Skeletal muscle satellite cell (primary cell): ENCODE data around the gene SPDYC.
A peak's percentile ranks its signal among the peaks of the same experiment; 100 is the strongest.
"Not testable (repeated sequence)": the region's sequence is repeated elsewhere in the genome, so short reads cannot be mapped to it uniquely, and the experiment has no call there.

Experiments
- H3K27me3 ChIP-seq: 2 replicates; pipeline ENCODE4 v1.7.0; 2013; ENCODE audit warnings: low read length; ENCODE audit not compliant: control insufficient read depth, insufficient read depth
- H3K36me3 ChIP-seq: 2 replicates; pipeline ENCODE4 v1.7.0; 2013; ENCODE audit warnings: mild to moderate bottlenecking, control low read depth, low read length; ENCODE audit not compliant: insufficient read depth
- H3K4me1 ChIP-seq: 2 replicates; pipeline ENCODE4 v1.7.0; 2013; ENCODE audit warnings: low read length; ENCODE audit not compliant: control insufficient read depth, insufficient read depth
- H3K4me2 ChIP-seq: 2 replicates; pipeline ENCODE4 v1.7.0; 2013; ENCODE audit warnings: mild to moderate bottlenecking, low read length
- H3K4me3 ChIP-seq: 2 replicates; pipeline ENCODE4 v1.7.0; 2013; ENCODE audit warnings: low read length
- H3K9ac ChIP-seq: 2 replicates; pipeline ENCODE4 v1.7.0; 2013; ENCODE audit warnings: mild to moderate bottlenecking, low read depth, low read length, moderate library complexity
- H3K9me3 ChIP-seq: replicated peaks from 2 replicates; pipeline ENCODE4 v1.7.0; 2013; ENCODE audit warnings: mild to moderate bottlenecking, control low read depth, low read length

Gene SPDYC

DNA sequence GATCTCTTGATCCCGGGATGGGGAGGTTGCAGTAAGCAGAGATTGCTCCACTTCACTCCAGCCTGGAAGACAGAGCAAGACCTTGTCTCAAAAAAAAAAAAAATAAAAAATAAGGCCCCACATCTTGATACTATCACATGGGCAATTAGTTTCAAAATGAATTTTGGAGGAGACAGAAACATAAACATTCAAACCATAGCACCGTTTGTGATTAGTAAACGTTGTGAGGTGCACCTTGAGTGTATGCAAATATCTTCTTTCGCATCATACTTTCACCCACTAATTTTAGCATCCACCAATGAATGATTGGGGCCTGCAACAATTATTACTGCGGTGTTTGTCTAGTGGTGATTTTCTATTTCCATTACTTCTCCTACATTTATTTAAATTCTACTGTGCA lies 11.0 kb upstream of the SPDYC start:
- Histone ChIP-seq H3K9me3 (no peaks in the 10 kb centered on the region), H3K27me3 (peaks cover 3% of the 10 kb centered on the region)

DNA sequence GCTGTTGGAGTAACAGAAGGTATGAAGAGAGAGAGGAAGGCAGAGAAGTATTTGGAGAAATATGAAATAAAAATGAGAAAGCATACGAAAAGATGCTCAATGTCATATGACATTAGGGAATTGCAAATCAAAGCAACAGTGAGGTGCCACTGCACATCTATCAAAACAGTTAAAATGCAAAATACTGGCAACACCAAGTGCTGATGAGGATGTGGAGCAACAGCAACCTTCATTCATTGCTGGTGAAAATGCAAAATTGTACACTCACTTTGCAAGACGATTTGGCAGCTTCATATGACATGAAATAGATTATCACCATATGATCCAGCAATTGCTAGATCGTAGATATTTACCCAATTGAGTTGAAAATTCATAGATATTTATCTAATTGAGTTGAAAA lies 9.4 kb upstream of the SPDYC start:
- no peaks in the 10 kb centered on the region for H3K9me3 ChIP-seq
- H3K9ac ChIP-seq, result no peak overlapping the region
- H3K27me3 ChIP-seq, result peaks cover 3% of the 10 kb centered on the region
- no peaks in the 10 kb centered on the region for H3K4me1 ChIP-seq
- no peak overlapping the region for H3K4me2 ChIP-seq
- H3K36me3 ChIP-seq, result no peaks in the 10 kb centered on the region
- no peak overlapping the region for H3K4me3 ChIP-seq

More for the DNA sequence above, 11.0 kb upstream of the SPDYC start:
- Histone ChIP-seq H3K4me3 (no peak overlapping the region), H3K9ac (no peak overlapping the region), H3K4me2 (no peak overlapping the region), H3K4me1 (no peaks in the 10 kb centered on the region), H3K36me3 (no peaks in the 10 kb centered on the region)

DNA sequence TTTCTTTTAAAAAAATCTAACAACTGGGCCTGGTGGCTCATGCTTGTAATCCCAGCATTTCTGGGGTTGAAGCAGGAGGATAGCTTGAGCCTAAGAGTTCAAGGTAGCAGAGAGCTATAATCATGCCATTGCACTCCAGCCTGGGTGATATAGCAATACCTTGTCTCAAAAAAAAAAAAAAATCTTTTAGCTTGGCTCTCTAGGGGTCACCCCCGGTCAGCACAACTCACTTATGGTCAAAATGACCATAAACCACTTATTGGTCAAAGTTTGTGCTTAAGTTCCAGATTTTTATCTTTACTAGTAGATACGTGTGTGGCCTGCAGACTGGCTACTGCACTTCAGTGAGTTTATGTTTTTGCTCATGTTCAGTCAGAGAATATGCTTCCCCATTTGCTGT lies 6.3 kb upstream of the SPDYC start:
- H3K4me2 ChIP-seq, result no peak overlapping the region
- no peak overlapping the region for H3K4me3 ChIP-seq
- H3K9ac ChIP-seq, result no peak overlapping the region
- no peaks in the 10 kb centered on the region for H3K9me3 ChIP-seq
- H3K27me3 ChIP-seq, result peaks cover 3% of the 10 kb centered on the region
- no peaks in the 10 kb centered on the region for H3K4me1 ChIP-seq
- no peaks in the 10 kb centered on the region for H3K36me3 ChIP-seq

DNA sequence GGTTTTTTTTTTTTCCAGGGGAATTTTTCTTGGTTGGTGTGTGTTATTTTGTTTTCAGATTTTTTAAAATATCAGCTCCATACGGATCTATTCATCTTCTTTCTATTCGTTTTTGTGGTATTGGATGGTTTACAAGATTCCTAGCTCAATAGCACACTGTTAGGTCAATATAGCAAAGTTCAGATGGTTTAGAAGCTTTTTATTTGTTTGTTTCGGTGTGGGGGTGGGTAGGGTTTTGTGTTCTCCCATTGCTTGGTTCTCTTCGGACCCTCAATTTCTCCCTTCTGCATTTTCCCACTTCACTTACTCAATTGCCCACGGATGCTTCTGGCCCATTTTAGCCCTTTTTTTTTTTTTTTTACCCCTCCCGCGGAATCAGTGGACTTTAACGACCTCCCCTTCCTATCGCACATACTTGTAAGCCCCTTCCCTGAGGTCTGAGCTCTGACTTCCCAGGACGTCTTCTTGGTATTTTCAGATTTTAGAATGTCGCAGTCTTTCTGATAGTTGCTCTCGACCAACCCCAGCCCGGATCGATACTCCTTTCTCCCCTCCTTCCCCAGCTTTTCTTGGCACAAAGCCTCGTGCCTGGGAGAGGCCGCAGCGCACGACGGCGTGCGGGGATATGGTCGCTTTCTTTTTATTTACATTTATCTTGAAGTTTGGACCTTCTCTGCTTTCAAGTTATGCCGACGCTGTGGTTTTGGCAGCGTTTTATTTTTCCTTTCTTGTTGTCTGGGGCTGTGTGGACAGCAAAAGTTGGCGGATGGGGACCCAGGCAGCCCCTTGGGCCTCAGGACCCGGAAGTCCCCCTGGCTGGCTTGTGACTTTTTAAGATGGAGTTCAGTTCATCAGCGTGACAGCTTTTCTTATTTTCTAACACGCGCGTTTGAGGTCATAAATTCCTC lies 4.4 kb upstream of the SPDYC start:
- no peaks in the 10 kb centered on the region for H3K36me3 ChIP-seq
- no peak overlapping the region for H3K9ac ChIP-seq
- peak overlapping the region; percentile 3 for H3K4me3 ChIP-seq
- peaks cover 8% of the 10 kb centered on the region for H3K4me1 ChIP-seq
- no peaks in the 10 kb centered on the region for H3K9me3 ChIP-seq
- peaks cover 2% of the 10 kb centered on the region for H3K27me3 ChIP-seq
- peak overlapping the region; percentile 22 for H3K4me2 ChIP-seq

DNA sequence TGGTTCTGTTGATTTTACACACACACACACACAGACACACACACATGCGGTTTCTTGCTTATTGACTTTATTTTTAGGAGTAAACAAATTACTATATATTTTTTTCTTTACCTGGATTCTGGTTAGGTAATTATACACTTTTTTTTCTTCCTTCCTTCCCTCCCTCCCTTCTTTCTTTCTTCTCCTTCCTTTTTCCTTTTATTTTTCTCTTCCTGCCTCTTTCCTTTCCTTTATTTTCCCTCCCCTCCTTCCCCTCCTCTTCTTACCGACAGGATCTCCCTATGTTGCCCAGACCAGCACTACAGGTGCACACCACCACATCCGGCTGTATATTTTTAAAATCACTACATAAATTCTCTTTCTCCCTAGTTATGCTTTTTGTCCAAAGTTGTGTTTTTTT lies 3.1 kb upstream of the SPDYC start:
- Histone ChIP-seq H3K9ac (no peak overlapping the region), H3K4me2 (no peak overlapping the region), H3K27me3 (no peaks in the 10 kb centered on the region), H3K36me3 (no peaks in the 10 kb centered on the region), H3K9me3 (no peaks in the 10 kb centered on the region), H3K4me1 (peaks cover 8% of the 10 kb centered on the region), H3K4me3 (no peak overlapping the region)

DNA sequence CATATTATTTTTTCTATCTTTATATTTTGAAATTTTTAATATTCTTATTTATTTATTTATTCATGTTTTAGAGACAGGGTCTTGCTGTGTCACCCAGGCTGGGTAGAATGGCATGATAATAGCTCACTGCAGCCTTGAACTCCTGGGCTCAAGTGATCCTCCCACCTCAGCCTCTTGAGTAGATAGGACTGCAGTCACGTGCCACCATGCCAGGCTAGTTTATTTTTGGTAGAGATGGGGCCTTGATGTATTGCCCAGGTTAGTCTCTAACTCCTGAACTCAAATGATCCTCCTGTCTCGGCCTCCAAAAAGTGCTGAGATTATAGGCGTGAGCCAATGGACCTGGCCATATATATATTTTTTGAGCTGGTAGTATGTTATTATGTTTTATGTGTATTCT lies 2.4 kb upstream of the SPDYC start:
- no peaks in the 10 kb centered on the region for H3K27me3 ChIP-seq
- no peaks in the 10 kb centered on the region for H3K9me3 ChIP-seq
- H3K4me1 ChIP-seq, result peaks cover 8% of the 10 kb centered on the region
- H3K9ac ChIP-seq, result no peak overlapping the region
- no peak overlapping the region for H3K4me2 ChIP-seq
- H3K4me3 ChIP-seq, result no peak overlapping the region
- no peaks in the 10 kb centered on the region for H3K36me3 ChIP-seq

DNA sequence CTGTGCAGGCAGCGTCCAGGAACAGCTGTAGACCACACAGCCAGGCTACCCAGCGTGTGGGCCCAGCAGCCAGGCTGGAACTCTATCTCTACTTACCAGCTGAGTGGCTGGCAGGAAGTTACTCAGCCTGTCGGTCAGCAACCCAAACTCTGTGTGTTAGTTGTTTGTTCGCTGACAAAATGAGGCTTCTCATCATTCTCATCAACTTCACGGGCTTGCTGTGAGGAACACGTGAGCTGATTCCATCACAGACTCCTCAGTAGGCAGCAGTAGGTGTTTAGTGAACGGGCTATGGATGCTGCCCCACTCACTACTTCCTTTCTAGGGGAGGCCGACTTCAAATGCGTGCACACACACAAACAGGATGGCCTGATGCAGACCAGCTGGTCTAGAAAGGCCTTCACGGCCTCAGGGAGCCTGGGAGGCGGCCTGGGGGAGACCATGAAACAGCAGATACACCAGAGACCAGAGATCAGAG lies 830 bp upstream of the SPDYC start:
- no peaks in the 10 kb centered on the region for H3K36me3 ChIP-seq
- no peak overlapping the region for H3K4me3 ChIP-seq
- H3K4me1 ChIP-seq, result peaks cover 8% of the 10 kb centered on the region
- H3K9me3 ChIP-seq, result no peaks in the 10 kb centered on the region
- no peaks in the 10 kb centered on the region for H3K27me3 ChIP-seq
- H3K9ac ChIP-seq, result peak overlapping the region; percentile 43
- H3K4me2 ChIP-seq, result no peak overlapping the region

DNA sequence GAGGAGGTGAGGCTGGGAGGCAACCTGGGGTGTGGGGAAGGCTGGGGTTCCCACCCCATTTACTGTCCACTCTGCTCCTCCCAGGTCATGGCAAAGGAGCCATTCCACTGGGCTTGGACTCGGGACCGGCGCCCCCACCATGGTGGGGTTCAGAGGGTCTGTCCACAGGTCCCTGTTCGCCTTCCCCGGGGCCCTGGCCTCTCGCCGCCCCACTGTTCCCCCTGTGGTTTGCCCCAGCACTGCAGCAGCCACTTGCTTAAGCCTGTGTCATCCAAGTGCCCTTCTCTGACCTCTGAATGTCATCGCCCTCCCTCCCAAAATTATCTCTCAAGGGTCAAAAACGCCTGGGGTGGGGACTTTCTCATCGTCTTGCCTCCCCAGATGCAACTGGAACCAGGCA lies 2.6 kb downstream of the SPDYC start:
- Histone ChIP-seq H3K4me1 (peaks cover 8% of the 10 kb centered on the region), H3K36me3 (no peaks in the 10 kb centered on the region), H3K4me3 (no peak overlapping the region), H3K27me3 (no peaks in the 10 kb centered on the region), H3K4me2 (no peak overlapping the region), H3K9ac (no peak overlapping the region), H3K9me3 (no peaks in the 10 kb centered on the region)

- not testable (repeated sequence) for H3K9me3 ChIP-seq, H3K4me3 ChIP-seq, H3K4me2 ChIP-seq, H3K4me1 ChIP-seq, H3K36me3 ChIP-seq, H3K9ac ChIP-seq, H3K27me3 ChIP-seq
Observed at GRCh38 chr11:65174571-65175010, 4.6 kb downstream of the SPDYC start.

- H3K4me3 ChIP-seq, result peak overlapping the region; percentile 100
- no peaks in the 10 kb centered on the region for H3K27me3 ChIP-seq
- H3K9ac ChIP-seq, result peak overlapping the region; percentile 97
- H3K4me1 ChIP-seq, result peaks cover 20% of the 10 kb centered on the region
- peak overlapping the region; percentile 96 for H3K4me2 ChIP-seq
- peaks cover 23% of the 10 kb centered on the region for H3K36me3 ChIP-seq
- H3K9me3 ChIP-seq, result no peaks in the 10 kb centered on the region
Observed at GRCh38 chr11:65180877-65181568, 11.0 kb downstream of the SPDYC start.

- H3K4me2 ChIP-seq, result peak within 1 kb of the TSS; percentile 96
- H3K36me3 ChIP-seq, result peaks cover 30% of the 10 kb centered on the region
- H3K4me3 ChIP-seq, result peak within 1 kb of the TSS; percentile 100
- H3K27me3 ChIP-seq, result no peaks in the 10 kb centered on the region
- peak within 1 kb of the TSS; percentile 97 for H3K9ac ChIP-seq
- H3K9me3 ChIP-seq, result no peaks in the 10 kb centered on the region
- peaks cover 20% of the 10 kb centered on the region for H3K4me1 ChIP-seq
Observed at GRCh38 chr11:65181569-65182257, 11.7 kb downstream of the SPDYC start, which contains the start of gene CAPN1. CAPN1 (plus strand) TSS chr11:65181928; CDS start chr11:65182702, 774 bp downstream.
